GM12878 (cell line): Measurements from ENCODE around the gene GLB1L2.

Source experiments
- ATF3 ChIP-seq: IDR thresholded peaks from 2 replicates; pipeline ENCODE4 v1.6.1; 2011; ENCODE audit warnings: low read depth, mild to moderate bottlenecking, low read length, moderate library complexity, borderline replicate concordance; ENCODE audit errors: extremely low read depth
- BMI1 ChIP-seq: fragments of 450-650 bp; IDR thresholded peaks from 2 replicates; pipeline ENCODE4 v1.6.1; 2016; ENCODE audit warnings: mild to moderate bottlenecking, moderate library complexity, borderline replicate concordance
- CTCF ChIP-seq, 3 experiments: IDR thresholded peaks in 2 of 3; conservative IDR thresholded peaks in 1 of 3; 2 replicates each; pipeline ENCODE4 v1.5.1; 2011; ENCODE audit warnings: low read depth in 3 of 3, low read length in 3 of 3, mild to moderate bottlenecking in 3 of 3, control low read depth in 2 of 3, moderate library complexity in 2 of 3, inconsistent platforms in 1 of 3, mixed read lengths in 1 of 3; ENCODE audit not compliant: control insufficient read depth in 2 of 3, insufficient read depth in 1 of 3; ENCODE audit errors: extremely low read depth in 1 of 3
- ELK1 ChIP-seq: IDR thresholded peaks from 2 replicates; pipeline ENCODE4 v1.6.1; 2012; ENCODE audit warnings: low read depth, low read length, improper control_type of control experiment
- ETV6 ChIP-seq, 2 experiments: fragments of 450-650 bp in 1 of 2; IDR thresholded peaks in 1 of 2; conservative IDR thresholded peaks in 1 of 2; 2 replicates each; pipeline ENCODE4 v1.6.1; 2014; ENCODE audit warnings: antibody characterized with exemption in 1 of 2, borderline replicate concordance in 1 of 2, low read depth in 1 of 2, mild to moderate bottlenecking in 1 of 2, moderate library complexity in 1 of 2
- EZH2 ChIP-seq: IDR thresholded peaks from 2 replicates; pipeline ENCODE4 v1.6.1; 2012; ENCODE audit warnings: low read depth, mild to moderate bottlenecking, control low read depth, inconsistent platforms, low read length, borderline replicate concordance; ENCODE audit not compliant: control insufficient read depth
- MAX ChIP-seq: IDR thresholded peaks from 2 replicates; pipeline ENCODE4 v1.6.1; 2012; ENCODE audit warnings: low read depth, low read length, improper control_type of control experiment
- POLR2AphosphoS5 ChIP-seq: IDR thresholded peaks from 2 replicates; pipeline ENCODE4 v1.6.1; 2011; ENCODE audit warnings: mild to moderate bottlenecking, low read length, inconsistent platforms
- REST ChIP-seq: IDR thresholded peaks from 2 replicates; pipeline ENCODE4 v1.6.1; 2012; ENCODE audit warnings: mild to moderate bottlenecking, low read depth, low read length
- SUPT20H ChIP-seq: IDR thresholded peaks from 2 replicates; pipeline ENCODE4 v1.6.1; 2011; ENCODE audit warnings: low read depth, mild to moderate bottlenecking, low read length, moderate library complexity, borderline replicate concordance; ENCODE audit not compliant: control insufficient read depth
- YBX1 ChIP-seq: fragments of 450-650 bp; IDR thresholded peaks from 2 replicates; pipeline ENCODE4 v1.6.1; 2016; ENCODE audit warnings: antibody characterized with exemption
- ZNF622 ChIP-seq: fragments of 450-650 bp; IDR thresholded peaks from 2 replicates; pipeline ENCODE4 v1.6.1; 2017; ENCODE audit warnings: mild to moderate bottlenecking, inconsistent platforms
- ZZZ3 ChIP-seq: IDR thresholded peaks from 2 replicates; pipeline ENCODE4 v1.6.1; 2011; ENCODE audit warnings: low read depth; ENCODE audit not compliant: control insufficient read depth, insufficient read length

GRCh38 chr11:134363592-134363991, 31.8 kb downstream of the GLB1L2 start:
- TF ChIP-seq MAX = no peak
- TF ChIP-seq REST = no peak
- TF ChIP-seq CTCF (IDR thresholded peaks at IDR 0.05 in 2 of 3, conservative IDR thresholded peaks at IDR 0.05 in 1 of 3; ENCODE audit: control insufficient read depth in 2 of 3, extremely low read depth in 1 of 3, insufficient read depth in 1 of 3, low read depth in 3 of 3, low read length in 3 of 3) = no peak
- TF ChIP-seq ZZZ3 = no peak
- no peak for TF ChIP-seq ELK1
- TF ChIP-seq ETV6 (conservative IDR thresholded peaks at IDR 0.05 in 1 of 2, IDR thresholded peaks at IDR 0.05 in 1 of 2; ENCODE audit: borderline replicate concordance in 1 of 2, low read depth in 1 of 2) = no peak
- TF ChIP-seq ATF3 = no peak
- TF ChIP-seq BMI1 = no peak
- no peak for TF ChIP-seq POLR2AphosphoS5
- no peak for TF ChIP-seq ZNF622
- TF ChIP-seq SUPT20H = no peak
- TF ChIP-seq EZH2 = no peak
- no peak for TF ChIP-seq YBX1
